ENCODE results near the gene PIWIL1.
A peak's percentile ranks its signal among the peaks of the same experiment; 100 is the strongest.

The PIWIL1 gene

GRCh38 chr12:130330685-130331084 is 7.0 kb upstream of the PIWIL1 start:
- TF ChIP-seq CTCF (IDR thresholded peaks at IDR 0.05) = no peak

- TF ChIP-seq CTCF (IDR thresholded peaks at IDR 0.05) = no peak
Measured at GRCh38 chr12:130331146-130331545, 6.5 kb upstream of the PIWIL1 start.

DNA sequence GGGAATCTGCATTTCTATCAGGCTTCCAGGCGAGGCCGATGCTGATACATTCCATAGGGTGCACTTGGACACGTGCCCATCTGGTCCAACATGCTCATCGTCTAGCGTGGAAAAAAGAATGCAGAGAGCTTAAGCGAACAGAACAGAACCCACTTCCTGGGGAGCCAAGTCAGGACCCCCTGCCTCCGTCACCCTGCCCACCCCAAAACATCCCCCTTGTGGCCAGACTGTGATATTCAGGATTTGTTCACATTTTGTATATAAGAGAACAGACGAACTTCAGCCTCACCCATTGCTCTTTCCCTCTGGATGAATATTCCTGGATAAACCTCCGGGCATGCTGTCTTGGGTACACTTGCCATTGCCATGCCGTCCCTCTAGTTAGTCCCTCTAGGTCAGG is 4.3 kb upstream of the PIWIL1 start:
- no peak for TF ChIP-seq CTCF (IDR thresholded peaks at IDR 0.05)

GRCh38 chr12:130334399-130334798 is 3.3 kb upstream of the PIWIL1 start:
- TF ChIP-seq CTCF (IDR thresholded peaks at IDR 0.05) = no peak

DNA sequence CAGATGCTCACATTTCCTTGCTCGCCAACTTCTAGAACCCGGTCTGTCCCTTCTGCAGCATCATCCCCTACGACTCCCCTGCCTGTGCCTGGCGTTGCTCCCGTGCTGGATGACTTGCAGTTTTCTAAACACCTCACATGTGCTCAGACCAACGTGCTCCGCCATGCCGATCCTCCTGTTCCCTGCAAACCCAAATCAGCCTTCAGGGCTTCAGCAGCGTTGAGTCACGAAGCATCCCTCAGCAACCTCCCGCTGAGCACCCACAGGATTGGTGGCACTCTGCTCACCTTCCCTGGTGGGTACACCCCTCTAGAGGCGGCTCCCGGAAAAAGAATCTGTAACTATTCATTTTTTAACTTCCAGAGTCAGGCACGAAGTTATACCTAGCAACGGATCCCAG is 2.8 kb upstream of the PIWIL1 start:
- no peak for TF ChIP-seq CTCF (IDR thresholded peaks at IDR 0.05)

DNA sequence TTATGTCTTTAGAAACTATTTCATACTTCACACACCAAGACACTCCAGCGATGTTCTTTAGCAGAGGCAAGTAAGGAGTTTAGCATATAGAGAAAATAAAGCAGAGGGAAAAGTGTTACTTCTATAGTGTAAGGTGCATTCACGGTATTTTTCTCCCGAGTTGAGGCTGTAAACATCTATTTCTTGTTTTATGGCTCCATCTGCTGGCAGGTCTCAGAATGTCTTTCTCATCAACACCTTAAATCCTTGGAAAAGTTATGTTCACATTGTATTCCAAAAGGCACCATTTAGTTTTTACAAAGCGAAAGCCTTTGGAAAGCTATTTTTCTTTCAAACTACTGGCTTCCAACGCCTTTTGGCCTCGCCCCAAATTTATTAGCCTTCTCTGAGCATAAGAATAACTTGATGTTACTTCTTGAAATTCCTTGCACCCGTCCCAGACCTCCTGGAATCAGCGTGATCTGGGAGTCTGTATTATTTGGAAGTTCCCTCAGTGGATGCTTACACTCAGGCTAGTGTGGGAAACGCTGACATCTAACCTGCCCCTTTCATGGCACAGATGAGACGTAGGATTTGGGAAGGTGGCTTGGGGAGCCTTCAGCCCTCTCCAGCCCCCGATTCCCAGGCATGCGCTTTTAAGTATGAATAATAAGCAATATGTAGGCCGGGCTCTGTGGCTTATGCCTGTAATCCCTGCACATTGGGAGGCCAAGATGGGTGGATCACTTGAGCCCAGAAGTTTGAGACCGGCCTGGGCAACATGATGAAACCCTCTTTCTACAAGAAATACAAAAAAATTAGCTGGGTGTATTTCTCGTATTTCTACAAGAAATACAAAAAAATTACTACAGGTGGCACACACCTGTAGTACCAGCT is 1.9 kb upstream of the PIWIL1 start:
- peak; percentile 71 for TF ChIP-seq CTCF (IDR thresholded peaks at IDR 0.05)

- no peak for TF ChIP-seq CTCF (IDR thresholded peaks at IDR 0.05)
Measured at GRCh38 chr12:130336723-130337487, 782 bp upstream of the PIWIL1 start.
